C4-2B (cell line): ENCODE data around the gene DLX2.

Source experiments
- CTCF ChIP-seq: fragments of 450-650 bp; conservative IDR thresholded peaks from 2 replicates; pipeline ENCODE4 v1.5.1; 2017; ENCODE audit warnings: mild to moderate bottlenecking
- ZFX ChIP-seq: fragments of 450-650 bp; IDR thresholded peaks from 2 replicates; pipeline ENCODE4 v1.6.1; 2017

- no peak for TF ChIP-seq CTCF
- TF ChIP-seq ZFX = no peak
These were observed 13.1 kb downstream of the DLX2 start for GRCh38 chr2:172089633-172090032.
